GM18505 (cell line): Measurements from ENCODE around the gene LTBP1.

Experiments
- ATAC-seq: cut with Tn5 transposase; IDR thresholded peaks from one replicate; pipeline ENCODE4 v1.9.1; 2021; ENCODE audit not compliant: unreplicated experiment
- POLR2A ChIP-seq: IDR thresholded peaks from 4 replicates; pipeline ENCODE4 v1.6.1; 2011; ENCODE audit warnings: borderline replicate concordance; ENCODE audit not compliant: insufficient read depth, insufficient read length; ENCODE audit errors: extremely low read depth

The LTBP1 gene

GRCh38 chr2:33236482-33237385 is 290.0 kb downstream of the LTBP1 start:
- TF ChIP-seq POLR2A = no peak
- no peak for ATAC-seq

DNA sequence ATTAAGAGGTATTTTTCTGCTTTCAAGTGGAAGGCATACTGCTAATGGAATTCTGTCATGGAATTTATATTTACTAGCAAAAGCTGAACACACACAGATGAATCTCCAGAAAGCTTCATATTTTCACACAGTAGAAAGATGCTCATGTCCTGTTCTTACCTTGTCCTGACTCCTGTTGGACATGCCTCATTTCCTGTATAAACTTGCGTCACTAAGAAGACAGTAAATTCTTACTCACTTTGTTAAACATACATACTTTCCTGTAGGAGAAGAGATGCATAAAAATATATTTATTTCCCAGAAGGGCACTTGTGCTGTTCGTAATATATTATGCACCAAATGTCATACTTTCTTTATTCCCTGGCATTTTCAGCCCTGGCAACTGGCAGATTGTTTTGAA is 291.4 kb downstream of the LTBP1 start:
- no peak for ATAC-seq
- TF ChIP-seq POLR2A = no peak

DNA sequence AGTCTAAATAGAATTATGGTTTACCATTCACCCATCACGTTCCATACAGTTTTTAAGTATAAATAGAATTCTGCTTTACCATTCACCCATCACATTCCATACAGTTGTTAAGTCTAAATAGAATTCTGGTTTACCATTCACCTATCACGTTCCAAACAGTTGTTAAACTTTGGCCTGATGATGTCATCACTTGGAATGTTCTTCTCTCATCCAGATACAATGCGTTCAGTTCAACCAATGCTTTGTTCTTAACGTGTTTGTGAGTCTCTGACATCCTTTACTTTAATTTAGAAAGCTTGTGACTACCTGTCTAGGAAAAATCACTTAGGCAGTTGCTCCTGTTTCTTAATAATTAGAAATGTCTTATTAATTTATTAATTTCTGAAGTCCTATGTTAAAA is 293.4 kb downstream of the LTBP1 start:
- ATAC-seq = no peak
- TF ChIP-seq POLR2A = no peak

GRCh38 chr2:33241072-33241471 is 294.3 kb downstream of the LTBP1 start:
- ATAC-seq = no peak
- TF ChIP-seq POLR2A = no peak

GRCh38 chr2:33241581-33241980 is 294.8 kb downstream of the LTBP1 start:
- no peak for ATAC-seq
- no peak for TF ChIP-seq POLR2A

GRCh38 chr2:33242845-33243244 is 296.1 kb downstream of the LTBP1 start:
- ATAC-seq = no peak
- no peak for TF ChIP-seq POLR2A

DNA sequence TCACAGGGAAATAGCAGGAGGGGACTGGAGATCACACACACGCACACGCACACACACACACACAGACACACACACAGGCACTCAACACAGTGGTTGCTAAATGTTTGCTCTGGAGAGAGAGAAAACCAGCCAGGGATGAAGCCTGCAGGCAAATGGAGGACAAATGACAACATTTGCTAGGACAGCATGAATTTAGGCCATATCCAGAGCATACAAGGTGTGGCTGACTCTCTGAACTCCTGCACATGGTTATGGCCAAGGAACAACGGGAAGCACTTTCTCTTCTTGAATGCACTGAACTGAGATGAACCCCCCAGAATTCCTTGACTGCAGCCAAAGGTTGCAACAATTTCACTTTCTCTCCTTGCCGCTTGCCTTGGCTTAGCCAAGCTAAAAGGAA is 299.7 kb downstream of the LTBP1 start:
- no peak for ATAC-seq
- no peak for TF ChIP-seq POLR2A

DNA sequence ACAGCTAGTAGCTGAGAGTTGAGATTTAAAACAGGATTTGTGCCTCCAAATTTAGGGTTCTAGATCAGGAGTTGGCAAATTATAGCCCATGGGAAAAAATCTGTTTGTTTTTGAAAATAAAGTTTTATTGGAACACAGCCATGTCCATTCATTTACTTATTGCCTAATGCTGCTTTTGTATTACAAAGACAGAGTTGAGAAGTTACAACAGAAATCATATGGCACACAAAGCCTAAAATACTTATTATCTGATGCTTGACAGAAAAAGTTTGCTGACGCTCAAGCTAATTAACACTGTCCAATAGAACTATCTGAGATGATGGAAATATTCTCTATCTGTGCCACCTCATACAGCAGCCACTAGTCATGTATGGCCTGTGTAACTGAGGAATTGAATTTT is 300.6 kb downstream of the LTBP1 start:
- no peak for TF ChIP-seq POLR2A
- ATAC-seq = no peak

- no peak for TF ChIP-seq POLR2A
- ATAC-seq = no peak
Observed at GRCh38 chr2:33250417-33251029, 303.8 kb downstream of the LTBP1 start.

DNA sequence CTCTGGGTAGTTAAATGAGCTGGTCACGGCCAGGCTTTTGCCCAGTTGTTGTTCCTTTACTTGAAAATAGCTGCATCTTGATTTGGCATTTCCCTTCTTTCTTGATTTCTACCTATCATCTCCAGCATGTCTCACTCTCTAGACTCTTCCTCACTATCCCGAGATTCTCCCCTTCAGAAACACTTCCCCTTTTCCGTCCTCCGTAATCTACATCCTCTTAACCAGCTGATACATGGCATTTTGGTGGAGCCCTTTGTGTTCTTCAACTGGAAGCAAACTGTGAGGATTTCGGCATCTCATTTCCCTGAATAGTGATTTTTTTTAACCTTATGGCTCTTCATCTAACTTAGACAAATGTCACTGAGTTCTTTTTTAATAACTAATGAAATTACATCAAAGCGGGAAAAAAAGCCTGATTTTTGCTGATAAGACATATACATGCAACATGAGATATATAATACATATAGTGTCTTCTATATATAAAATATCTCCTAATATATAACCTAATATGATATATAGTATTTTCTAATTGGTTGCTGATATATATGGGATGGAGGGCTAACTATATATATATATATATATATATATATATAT is 309.5 kb downstream of the LTBP1 start:
- TF ChIP-seq POLR2A = no peak
- no peak for ATAC-seq

- no peak for TF ChIP-seq POLR2A
- ATAC-seq = no peak
Observed at GRCh38 chr2:33258387-33258786, 311.6 kb downstream of the LTBP1 start.

DNA sequence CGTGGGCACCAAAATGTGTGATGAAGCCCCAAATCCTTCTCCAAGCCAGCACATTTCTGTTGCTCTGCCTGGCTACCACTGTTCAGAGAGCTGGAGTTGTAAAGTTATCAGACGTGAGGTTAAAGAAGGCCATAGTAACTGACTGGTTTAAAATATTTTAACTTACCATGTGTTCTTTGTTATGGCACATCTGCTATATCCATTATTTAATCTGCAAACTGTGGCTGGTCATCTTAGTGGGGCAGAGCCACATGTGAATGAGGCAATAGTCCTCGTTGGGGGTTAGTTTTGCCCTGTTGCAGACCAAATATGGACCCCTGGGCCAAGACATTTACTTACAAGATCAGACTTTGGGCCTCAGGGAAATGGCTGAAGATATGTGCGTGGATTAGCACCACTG is 315.3 kb downstream of the LTBP1 start:
- ATAC-seq = no peak
- no peak for TF ChIP-seq POLR2A

DNA sequence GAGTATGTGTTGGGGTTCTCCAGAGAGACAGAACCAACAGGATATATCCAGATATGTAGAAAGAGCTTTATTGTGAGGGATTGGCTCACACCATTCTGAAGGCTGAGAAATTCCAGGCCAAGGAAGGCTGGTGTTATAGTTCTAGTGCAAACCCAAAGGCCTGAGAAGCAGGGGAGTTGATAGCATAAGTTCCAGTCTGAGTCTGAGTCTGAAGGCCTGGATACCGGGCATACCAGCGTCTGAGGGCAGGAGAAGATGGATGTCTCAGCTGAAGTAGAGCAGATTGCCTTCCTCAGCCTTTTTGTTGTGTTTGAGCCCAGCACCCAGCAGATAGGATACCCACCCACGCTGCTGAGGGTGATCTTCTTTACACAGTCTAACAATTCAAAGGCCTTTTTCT is 318.0 kb downstream of the LTBP1 start:
- ATAC-seq = no peak
- no peak for TF ChIP-seq POLR2A

DNA sequence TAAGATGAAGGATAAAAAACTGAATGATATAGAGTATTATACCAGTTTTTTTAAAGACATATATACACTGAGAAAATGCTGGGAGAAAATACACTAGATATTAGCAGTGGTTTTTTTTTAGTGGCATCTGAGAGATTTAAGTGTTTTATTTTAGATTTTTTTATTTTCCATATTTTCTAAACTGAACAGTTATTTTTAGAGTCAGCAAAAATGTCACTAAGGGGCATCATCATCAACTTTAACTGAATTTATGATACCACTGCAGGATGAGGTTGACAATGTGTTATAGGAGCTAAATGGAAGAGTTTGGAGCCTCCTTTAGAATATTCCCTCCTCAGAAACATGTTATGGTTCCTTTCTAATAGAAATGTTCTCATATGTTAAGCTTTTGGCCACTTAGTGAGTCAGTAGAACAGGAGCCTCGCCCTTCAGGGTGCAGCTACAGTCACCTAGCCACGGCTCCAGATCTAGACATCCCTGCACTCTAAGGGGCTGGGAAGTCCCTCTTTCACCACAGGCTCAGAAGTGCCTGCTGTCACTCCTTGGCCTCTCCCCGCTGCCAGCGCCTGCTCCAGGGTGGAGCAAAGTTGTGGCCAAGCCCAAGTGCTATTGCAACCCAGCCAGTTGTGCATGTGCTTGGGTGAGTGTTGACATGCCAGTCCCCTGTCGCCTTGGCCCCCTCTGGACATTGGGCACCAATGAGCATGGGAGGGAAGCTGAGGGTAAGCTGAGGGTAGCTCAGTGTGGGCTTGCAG is 319.0 kb downstream of the LTBP1 start:
- no peak for ATAC-seq
- no peak for TF ChIP-seq POLR2A

GRCh38 chr2:33266467-33266866 is 319.7 kb downstream of the LTBP1 start:
- ATAC-seq = no peak
- TF ChIP-seq POLR2A = no peak
